GM21786 (cell line): Measurements from ENCODE around the gene CD5L.
A peak's percentile ranks its signal among the peaks of the same experiment; 100 is the strongest.

Experiments
- ATAC-seq: cut with Tn5 transposase; IDR thresholded peaks from one replicate; pipeline ENCODE4 v1.9.1; 2021; ENCODE audit not compliant: unreplicated experiment

Gene CD5L

DNA sequence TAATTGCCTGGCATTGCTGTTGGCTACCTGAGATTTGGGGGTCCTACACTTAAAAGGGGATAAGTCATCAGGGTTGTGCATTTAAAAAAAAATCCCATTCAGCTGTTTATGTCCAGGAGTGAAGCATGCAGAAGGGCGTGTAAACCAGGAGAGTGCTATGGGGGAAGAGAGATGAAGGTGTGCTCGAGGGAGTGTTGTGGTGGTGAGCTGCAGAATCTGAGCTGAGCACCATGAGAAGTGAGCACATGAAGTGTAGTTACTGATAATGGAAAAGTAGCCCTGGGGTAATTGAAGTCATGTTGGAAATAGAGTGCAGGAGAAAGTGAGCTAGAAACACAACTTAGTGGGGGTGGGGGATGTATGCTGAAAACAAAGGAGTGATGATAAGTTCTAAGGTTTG, 22.4 kb downstream of the CD5L start:
- no peak for ATAC-seq

- ATAC-seq: no peak
Observed at GRCh38 chr1:157813269-157813668, 28.3 kb downstream of the CD5L start.

DNA sequence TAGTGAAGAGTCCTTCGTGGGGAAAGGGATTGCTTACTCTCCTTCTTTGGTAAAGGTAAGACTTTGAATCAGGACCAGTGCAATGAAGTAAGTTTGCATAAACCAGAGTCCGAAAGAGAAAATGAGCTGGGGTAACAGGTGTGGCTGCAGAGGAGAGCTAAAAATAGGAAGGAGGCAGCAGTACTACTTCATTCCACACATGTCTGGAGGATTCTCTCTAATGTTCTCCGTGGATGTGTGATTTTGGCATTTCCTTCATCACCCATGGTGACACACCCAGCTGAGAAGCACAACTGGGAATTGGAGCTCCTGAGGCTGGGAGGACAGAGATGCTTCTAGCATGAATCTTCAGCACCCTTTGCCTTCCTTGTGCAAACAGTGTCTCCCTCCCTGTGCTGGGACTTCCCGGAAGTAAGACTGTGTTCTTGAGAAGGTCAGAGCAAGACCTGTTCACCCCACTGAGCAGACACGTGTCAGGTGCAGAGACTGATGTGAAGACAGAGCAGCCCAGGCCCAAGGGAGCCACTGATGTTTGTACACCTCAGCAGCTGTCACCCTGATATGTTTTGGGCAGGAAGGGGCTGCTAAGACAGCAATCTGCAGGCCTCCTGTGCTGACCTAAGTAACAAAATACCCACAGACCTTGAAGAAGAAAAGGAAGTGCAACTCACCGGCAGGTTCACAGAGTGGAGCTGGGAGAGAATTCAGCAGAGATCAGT, 35.0 kb downstream of the CD5L start:
- peak; percentile 82 for ATAC-seq

- no peak for ATAC-seq
Observed at GRCh38 chr1:157803851-157804250, 37.8 kb downstream of the CD5L start.

DNA sequence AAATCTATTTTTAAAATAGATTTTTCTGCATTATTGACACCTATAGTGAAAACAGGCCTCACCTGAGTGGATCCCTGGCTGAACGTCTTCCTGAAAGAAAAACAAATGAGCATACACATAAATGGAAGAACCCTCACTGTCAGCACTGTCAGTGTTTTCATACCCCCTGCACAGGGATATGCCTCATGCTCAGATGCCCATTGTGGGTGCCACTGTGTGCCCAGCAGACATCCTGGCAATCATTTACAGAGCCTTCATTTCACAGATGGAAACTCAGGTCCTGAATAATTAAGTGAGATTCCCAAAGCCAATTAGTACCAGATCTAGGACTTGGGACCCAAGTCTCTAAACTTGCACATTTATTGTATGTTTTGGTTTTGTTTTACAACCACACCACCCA, 41.6 kb downstream of the CD5L start:
- no peak for ATAC-seq

- no peak for ATAC-seq
Observed at GRCh38 chr1:157798211-157798610, 43.4 kb downstream of the CD5L start.

- ATAC-seq: no peak
Observed at GRCh38 chr1:157785248-157785647, 56.4 kb downstream of the CD5L start.

DNA sequence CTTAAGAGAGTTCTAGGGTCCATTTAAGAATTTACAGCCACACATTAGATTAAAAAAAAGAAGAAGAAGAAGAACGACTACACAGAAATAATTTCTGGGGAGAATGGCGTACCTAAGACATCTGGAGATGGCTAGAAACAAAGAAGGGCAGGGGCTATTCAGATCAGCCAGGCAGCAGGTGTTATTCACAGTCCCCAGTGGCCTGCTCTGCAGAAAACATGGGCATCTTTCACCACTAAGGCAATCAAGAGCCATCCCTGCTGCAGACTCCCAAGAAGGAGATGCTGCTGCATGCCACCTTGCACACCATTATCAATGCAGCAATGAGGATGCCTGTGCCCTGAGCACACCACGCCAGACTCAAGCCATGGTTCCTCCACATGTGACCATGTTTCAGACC, 56.8 kb downstream of the CD5L start:
- ATAC-seq: no peak

DNA sequence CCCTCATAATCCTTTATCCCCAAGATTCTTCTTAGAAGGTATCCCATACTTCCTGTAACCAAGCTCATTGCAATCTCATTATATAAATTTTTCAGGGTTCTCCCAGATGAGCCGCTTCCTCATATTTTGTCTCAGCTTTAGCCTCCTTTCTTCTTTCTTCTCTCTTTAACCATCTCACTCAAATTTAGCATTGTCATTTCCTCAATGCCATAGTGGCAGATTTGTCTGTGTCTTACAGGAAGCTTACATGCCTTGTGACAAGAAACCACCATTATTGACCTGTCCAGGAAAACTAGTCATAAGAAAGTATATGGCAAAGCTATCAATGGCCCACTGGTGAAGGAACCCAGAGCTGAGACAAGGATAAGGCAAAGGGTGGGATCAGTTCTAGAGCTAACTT, 58.7 kb downstream of the CD5L start:
- ATAC-seq: no peak

GRCh38 chr1:157781048-157781447, 60.6 kb downstream of the CD5L start:
- no peak for ATAC-seq
